ENCODE data around the gene IL3RA.

Gene IL3RA

GRCh38 chrX:1389993-1390285 lies 53.4 kb downstream of the IL3RA start:
- Histone ChIP-seq H3K4me3 (ENCODE audit: low read depth in 1 of 5, low read length in 5 of 5) (no peak overlapping the region), H3K9ac (ENCODE audit: low read length in 5 of 5) (peak overlapping the region in 2 of 5 donors; percentile 2 to 45), H3K36me3 (ENCODE audit: control insufficient read depth in 5 of 5, insufficient read depth in 5 of 5, low read length in 5 of 5) (peaks cover 0 to 57% (median 52%) of the 10 kb centered on the region in 5 donors), H3K4me1 (ENCODE audit: control insufficient read depth in 5 of 5, insufficient read depth in 5 of 5, low read length in 5 of 5) (peaks cover 4 to 61% (median 47%) of the 10 kb centered on the region in 5 donors), H3K27ac (ENCODE audit: low read depth, low read length) (no peak overlapping the region), H3K9me3 (ENCODE audit: control insufficient read depth in 5 of 5, low read length in 5 of 5) (no peaks in the 10 kb centered on the region), H3K27me3 (ENCODE audit: control insufficient read depth in 5 of 5, insufficient read depth in 4 of 5, low read length in 5 of 5) (no peaks in the 10 kb centered on the region)

GRCh38 chrX:1390621-1391369 lies 54.2 kb downstream of the IL3RA start:
- H3K27me3 ChIP-seq (ENCODE audit: control insufficient read depth in 5 of 5, insufficient read depth in 4 of 5, low read length in 5 of 5) = no peaks in the 10 kb centered on the region
- no peaks in the 10 kb centered on the region for H3K9me3 ChIP-seq (ENCODE audit: control insufficient read depth in 5 of 5, low read length in 5 of 5)
- peak overlapping the region; percentile 86 to 100 (median 95) for H3K4me3 ChIP-seq (ENCODE audit: low read depth in 1 of 5, low read length in 5 of 5)
- peaks cover 4 to 64% (median 47%) of the 10 kb centered on the region in 5 donors for H3K4me1 ChIP-seq (ENCODE audit: control insufficient read depth in 5 of 5, insufficient read depth in 5 of 5, low read length in 5 of 5)
- H3K36me3 ChIP-seq (ENCODE audit: control insufficient read depth in 5 of 5, insufficient read depth in 5 of 5, low read length in 5 of 5) = peaks cover 0 to 49% (median 43%) of the 10 kb centered on the region in 5 donors
- peak overlapping the region; percentile 85 to 99 (median 89) for H3K9ac ChIP-seq (ENCODE audit: low read length in 5 of 5)
- H3K27ac ChIP-seq (ENCODE audit: low read depth, low read length) = peak overlapping the region; percentile 96

- Histone ChIP-seq H3K36me3 (ENCODE audit: control insufficient read depth in 5 of 5, insufficient read depth in 5 of 5, low read length in 5 of 5) (peaks cover 0 to 47% (median 39%) of the 10 kb centered on the region in 5 donors), H3K4me1 (ENCODE audit: control insufficient read depth in 5 of 5, insufficient read depth in 5 of 5, low read length in 5 of 5) (peaks cover 4 to 64% (median 47%) of the 10 kb centered on the region in 5 donors), H3K9ac (ENCODE audit: low read length in 5 of 5) (peak overlapping the region; percentile 85 to 99 (median 89)), H3K4me3 (ENCODE audit: low read depth in 1 of 5, low read length in 5 of 5) (peak overlapping the region; percentile 86 to 100 (median 95)), H3K27me3 (ENCODE audit: control insufficient read depth in 5 of 5, insufficient read depth in 4 of 5, low read length in 5 of 5) (no peaks in the 10 kb centered on the region), H3K27ac (ENCODE audit: low read depth, low read length) (peak overlapping the region; percentile 96), H3K9me3 (ENCODE audit: control insufficient read depth in 5 of 5, low read length in 5 of 5) (no peaks in the 10 kb centered on the region)
Observed at GRCh38 chrX:1391370-1391706, 54.8 kb downstream of the IL3RA start.

- H3K9ac ChIP-seq (ENCODE audit: low read length in 5 of 5) = peak within 1 kb of the TSS; percentile 85 to 99 (median 89)
- H3K9me3 ChIP-seq (ENCODE audit: control insufficient read depth in 5 of 5, low read length in 5 of 5) = no peaks in the 10 kb centered on the region
- H3K36me3 ChIP-seq (ENCODE audit: control insufficient read depth in 5 of 5, insufficient read depth in 5 of 5, low read length in 5 of 5) = peaks cover 0 to 47% (median 38%) of the 10 kb centered on the region in 5 donors
- peak within 1 kb of the TSS; percentile 86 to 100 (median 95) for H3K4me3 ChIP-seq (ENCODE audit: low read depth in 1 of 5, low read length in 5 of 5)
- peaks cover 4 to 64% (median 47%) of the 10 kb centered on the region in 5 donors for H3K4me1 ChIP-seq (ENCODE audit: control insufficient read depth in 5 of 5, insufficient read depth in 5 of 5, low read length in 5 of 5)
- H3K27ac ChIP-seq (ENCODE audit: low read depth, low read length) = peak within 1 kb of the TSS; percentile 96
- no peaks in the 10 kb centered on the region for H3K27me3 ChIP-seq (ENCODE audit: control insufficient read depth in 5 of 5, insufficient read depth in 4 of 5, low read length in 5 of 5)
Observed at GRCh38 chrX:1391707-1392375, 55.3 kb downstream of the IL3RA start, which contains the start of gene SLC25A6. TSS of gene SLC25A6 (minus strand) at chrX:1392113. CDS start at chrX:1392009, 104 bp downstream.

- H3K36me3 ChIP-seq (ENCODE audit: control insufficient read depth in 5 of 5, insufficient read depth in 5 of 5, low read length in 5 of 5) = peaks cover 0 to 40% (median 31%) of the 10 kb centered on the region in 5 donors
Observed at GRCh38 chrX:1392376-1393068, 55.9 kb downstream of the IL3RA start.

GRCh38 chrX:1393871-1394615 lies 57.5 kb downstream of the IL3RA start:
- H3K4me1 ChIP-seq (ENCODE audit: control insufficient read depth in 5 of 5, insufficient read depth in 5 of 5, low read length in 5 of 5) = peaks cover 4 to 48% (median 40%) of the 10 kb centered on the region in 5 donors
- H3K36me3 ChIP-seq (ENCODE audit: control insufficient read depth in 5 of 5, insufficient read depth in 5 of 5, low read length in 5 of 5) = peaks cover 0 to 30% (median 16%) of the 10 kb centered on the region in 5 donors
- H3K4me3 ChIP-seq (ENCODE audit: low read depth in 1 of 5, low read length in 5 of 5) = peak overlapping the region in 2 of 5 donors; percentile 72 to 86
- H3K9me3 ChIP-seq (ENCODE audit: control insufficient read depth in 5 of 5, low read length in 5 of 5) = no peaks in the 10 kb centered on the region
- H3K27ac ChIP-seq (ENCODE audit: low read depth, low read length) = peak overlapping the region; percentile 2
- H3K27me3 ChIP-seq (ENCODE audit: control insufficient read depth in 5 of 5, insufficient read depth in 4 of 5, low read length in 5 of 5) = no peaks in the 10 kb centered on the region
- peak overlapping the region in 1 of 5 donors; percentile 35 for H3K9ac ChIP-seq (ENCODE audit: low read length in 5 of 5)

More at GRCh38 chrX:1392376-1393068, 55.9 kb downstream of the IL3RA start:
- peak overlapping the region in 4 of 5 donors; percentile 68 to 81 (median 79) for H3K9ac ChIP-seq (ENCODE audit: low read length in 5 of 5)
- H3K4me3 ChIP-seq (ENCODE audit: low read depth in 1 of 5, low read length in 5 of 5) = peak overlapping the region; percentile 59 to 87 (median 75)
- peak overlapping the region; percentile 94 for H3K27ac ChIP-seq (ENCODE audit: low read depth, low read length)
- H3K9me3 ChIP-seq (ENCODE audit: control insufficient read depth in 5 of 5, low read length in 5 of 5) = no peaks in the 10 kb centered on the region
- H3K27me3 ChIP-seq (ENCODE audit: control insufficient read depth in 5 of 5, insufficient read depth in 4 of 5, low read length in 5 of 5) = no peaks in the 10 kb centered on the region
- peaks cover 4 to 61% (median 47%) of the 10 kb centered on the region in 5 donors for H3K4me1 ChIP-seq (ENCODE audit: control insufficient read depth in 5 of 5, insufficient read depth in 5 of 5, low read length in 5 of 5)

- H3K36me3 ChIP-seq (ENCODE audit: control insufficient read depth in 5 of 5, insufficient read depth in 5 of 5, low read length in 5 of 5) = peaks cover 0 to 24% (median 9%) of the 10 kb centered on the region in 5 donors
- peak overlapping the region; percentile 2 for H3K27ac ChIP-seq (ENCODE audit: low read depth, low read length)
- peak overlapping the region in 1 of 5 donors; percentile 11 for H3K4me3 ChIP-seq (ENCODE audit: low read depth in 1 of 5, low read length in 5 of 5)
- peaks cover 4 to 39% (median 36%) of the 10 kb centered on the region in 5 donors for H3K4me1 ChIP-seq (ENCODE audit: control insufficient read depth in 5 of 5, insufficient read depth in 5 of 5, low read length in 5 of 5)
- H3K9me3 ChIP-seq (ENCODE audit: control insufficient read depth in 5 of 5, low read length in 5 of 5) = no peaks in the 10 kb centered on the region
- H3K9ac ChIP-seq (ENCODE audit: low read length in 5 of 5) = peak overlapping the region in 2 of 5 donors; percentile 35
- H3K27me3 ChIP-seq (ENCODE audit: control insufficient read depth in 5 of 5, insufficient read depth in 4 of 5, low read length in 5 of 5) = no peaks in the 10 kb centered on the region
Observed at GRCh38 chrX:1394731-1395501, 58.3 kb downstream of the IL3RA start.

GRCh38 chrX:1395646-1396216 lies 59.1 kb downstream of the IL3RA start:
- peaks cover 4 to 31% (median 28%) of the 10 kb centered on the region in 5 donors for H3K4me1 ChIP-seq (ENCODE audit: control insufficient read depth in 5 of 5, insufficient read depth in 5 of 5, low read length in 5 of 5)

More at GRCh38 chrX:1395646-1396216, 59.1 kb downstream of the IL3RA start:
- Histone ChIP-seq H3K36me3 (ENCODE audit: control insufficient read depth in 5 of 5, insufficient read depth in 5 of 5, low read length in 5 of 5) (peaks cover 0 to 22% (median 8%) of the 10 kb centered on the region in 5 donors), H3K9ac (ENCODE audit: low read length in 5 of 5) (no peak overlapping the region), H3K27me3 (ENCODE audit: control insufficient read depth in 5 of 5, insufficient read depth in 4 of 5, low read length in 5 of 5) (no peaks in the 10 kb centered on the region), H3K9me3 (ENCODE audit: control insufficient read depth in 5 of 5, low read length in 5 of 5) (no peaks in the 10 kb centered on the region), H3K27ac (ENCODE audit: low read depth, low read length) (no peak overlapping the region), H3K4me3 (ENCODE audit: low read depth in 1 of 5, low read length in 5 of 5) (no peak overlapping the region)
